ENCODE measurements around the gene MEMO1.
A peak's percentile ranks its signal among the peaks of the same experiment; 100 is the strongest.
"Not testable (repeated sequence)": the region's sequence is repeated elsewhere in the genome, so short reads cannot be mapped to it uniquely, and the experiment has no call there.

Gene MEMO1

DNA sequence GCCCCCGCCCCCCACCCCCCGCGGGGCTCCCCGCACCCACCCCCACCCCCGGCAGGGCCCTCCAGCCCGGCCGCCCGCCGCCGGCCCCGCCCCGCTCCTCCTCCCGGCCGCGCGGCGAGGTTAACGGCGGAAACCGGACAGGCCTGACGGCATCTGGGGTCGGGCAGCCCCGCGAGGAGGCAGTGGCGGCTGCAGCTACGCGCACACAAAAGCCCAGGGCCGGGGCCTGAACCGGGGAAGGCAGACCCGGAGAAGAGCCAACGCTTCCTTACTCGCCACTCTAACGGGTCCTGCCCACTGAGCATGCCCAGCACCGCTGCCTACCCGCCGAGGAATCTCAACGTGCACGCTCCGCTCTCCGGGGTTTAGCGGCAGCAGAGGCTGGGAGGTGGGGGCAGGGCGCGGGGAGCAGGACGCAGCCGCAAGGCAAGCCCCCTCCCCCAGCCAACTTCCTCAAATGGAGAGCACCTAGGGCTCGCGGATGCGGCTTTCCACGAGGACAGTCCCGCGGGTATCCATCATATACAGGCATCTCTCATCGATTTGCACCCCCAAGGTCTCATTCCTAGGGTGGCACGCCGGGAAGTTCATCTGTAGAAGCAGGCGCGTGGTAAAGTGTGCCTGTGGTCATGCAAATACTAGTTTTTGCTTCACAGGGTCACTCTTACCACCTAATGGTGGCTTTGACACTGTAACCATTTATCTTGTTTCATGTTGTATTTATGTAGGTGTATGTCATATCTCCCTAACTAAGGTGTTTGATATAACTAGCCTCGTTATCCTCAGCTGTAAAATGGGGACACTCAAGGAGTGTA lies at the start of gene MEMO1:
Gene MEMO1 (minus strand): TSS at position 339 of the 815 bp plus-strand sequence. CDS start 761 bp downstream, outside the sequence.
- DNase-seq: peak; percentile 91

DNA sequence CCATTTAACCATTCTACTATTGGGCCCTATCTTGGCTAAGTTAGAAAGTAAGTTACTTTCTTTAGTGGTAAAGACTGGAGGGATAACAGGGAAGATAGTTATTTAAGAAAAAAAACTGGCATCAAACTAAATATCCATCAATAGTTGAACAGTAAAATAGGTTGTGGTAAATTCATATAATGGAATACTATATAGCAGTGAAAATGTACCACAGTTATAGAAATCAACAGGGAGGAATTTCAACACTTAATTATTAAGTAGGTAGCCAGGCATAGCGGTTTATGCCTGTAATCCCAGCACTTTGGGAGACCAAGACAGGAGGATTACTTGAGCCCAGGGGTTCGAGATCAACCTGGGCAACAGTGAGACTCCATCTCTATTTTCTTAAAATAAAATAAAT lies 49.5 kb upstream of the MEMO1 start:
- DNase-seq: no peak

DNA sequence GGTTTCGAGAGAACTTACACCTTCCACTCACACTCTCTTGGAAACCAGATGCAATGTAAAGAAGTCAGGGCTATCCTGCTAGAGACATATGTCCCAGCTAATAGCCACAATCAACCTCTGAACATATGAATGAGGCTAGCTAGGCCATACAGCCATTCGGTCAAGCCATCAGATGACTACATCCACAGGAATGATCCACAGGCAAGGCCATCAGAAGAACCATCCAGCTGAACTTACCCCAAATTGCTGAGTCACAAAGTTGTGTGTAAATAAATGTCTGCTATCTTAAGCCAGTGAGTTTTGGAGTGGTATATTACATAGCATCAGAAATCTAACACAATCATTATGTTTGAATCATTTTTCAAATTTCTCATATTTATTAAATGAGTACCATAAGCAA lies 47.3 kb upstream of the MEMO1 start:
- no peak for DNase-seq

DNA sequence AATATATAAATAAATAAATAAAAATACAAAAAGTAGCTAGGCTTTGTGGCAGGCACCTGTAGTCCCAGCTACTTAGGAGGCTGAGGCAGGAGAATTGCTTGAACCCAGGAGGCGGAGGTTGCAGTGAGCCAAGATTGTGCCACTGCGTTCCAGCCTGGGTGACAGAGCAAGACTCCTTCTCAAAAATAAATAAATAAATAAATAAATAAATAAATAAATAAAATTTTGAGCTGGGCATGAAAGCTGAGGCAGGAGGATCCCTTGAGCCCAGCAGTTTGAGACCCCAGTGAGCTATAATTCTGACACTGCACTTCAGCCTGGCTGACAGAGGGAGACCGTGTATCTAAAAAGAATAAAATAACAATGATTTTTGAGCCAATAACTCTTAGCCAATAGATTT lies 43.8 kb upstream of the MEMO1 start:
- not testable (repeated sequence) for DNase-seq

DNA sequence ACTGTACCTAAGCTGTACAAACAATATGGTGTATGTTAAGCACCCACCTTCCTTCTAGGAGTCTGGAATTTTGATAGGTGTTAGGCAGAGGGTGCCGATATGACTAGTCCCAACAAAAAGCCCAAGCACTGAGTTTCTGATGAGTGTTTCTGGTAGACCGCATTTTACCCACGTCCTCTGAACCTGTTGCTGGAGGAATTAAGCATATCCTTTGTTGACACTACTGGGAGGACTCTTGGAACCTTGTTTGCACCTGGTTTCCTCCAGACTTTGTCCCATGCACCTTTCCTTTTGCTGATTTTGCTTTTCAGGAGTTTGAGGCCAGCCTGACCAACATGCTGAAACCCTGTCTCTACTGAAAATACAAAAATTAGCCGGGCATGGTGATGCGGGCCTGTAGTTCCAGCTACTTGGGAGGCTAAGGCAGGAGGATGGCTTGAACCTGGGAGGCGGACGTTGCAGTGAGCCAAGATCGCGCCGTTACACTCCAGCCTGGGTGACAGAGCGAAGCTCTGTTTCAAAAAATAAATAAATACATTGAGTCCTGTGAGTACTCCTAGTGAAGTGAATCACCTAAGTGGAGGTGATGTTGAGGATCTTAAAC lies 41.1 kb upstream of the MEMO1 start:
- no peak for DNase-seq

DNA sequence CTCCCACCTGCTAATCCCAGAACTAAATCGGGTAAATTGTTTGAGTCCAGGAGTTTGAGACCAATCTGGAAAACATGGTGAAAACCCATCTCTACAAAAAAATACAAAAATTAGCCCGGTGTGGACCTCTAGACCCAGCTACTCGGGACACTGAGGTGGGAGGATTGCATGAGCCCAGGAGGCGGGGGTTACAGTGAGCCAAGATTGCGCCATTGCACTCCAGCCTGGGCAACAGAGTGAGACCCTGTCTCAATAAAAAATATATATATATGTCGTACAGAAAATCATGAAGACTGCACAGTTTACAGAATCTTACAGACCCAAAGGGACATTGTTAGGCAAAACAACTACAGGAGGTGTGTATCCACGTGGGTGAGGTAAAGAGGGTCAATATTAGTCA lies 32.8 kb upstream of the MEMO1 start:
- no peak for DNase-seq

DNA sequence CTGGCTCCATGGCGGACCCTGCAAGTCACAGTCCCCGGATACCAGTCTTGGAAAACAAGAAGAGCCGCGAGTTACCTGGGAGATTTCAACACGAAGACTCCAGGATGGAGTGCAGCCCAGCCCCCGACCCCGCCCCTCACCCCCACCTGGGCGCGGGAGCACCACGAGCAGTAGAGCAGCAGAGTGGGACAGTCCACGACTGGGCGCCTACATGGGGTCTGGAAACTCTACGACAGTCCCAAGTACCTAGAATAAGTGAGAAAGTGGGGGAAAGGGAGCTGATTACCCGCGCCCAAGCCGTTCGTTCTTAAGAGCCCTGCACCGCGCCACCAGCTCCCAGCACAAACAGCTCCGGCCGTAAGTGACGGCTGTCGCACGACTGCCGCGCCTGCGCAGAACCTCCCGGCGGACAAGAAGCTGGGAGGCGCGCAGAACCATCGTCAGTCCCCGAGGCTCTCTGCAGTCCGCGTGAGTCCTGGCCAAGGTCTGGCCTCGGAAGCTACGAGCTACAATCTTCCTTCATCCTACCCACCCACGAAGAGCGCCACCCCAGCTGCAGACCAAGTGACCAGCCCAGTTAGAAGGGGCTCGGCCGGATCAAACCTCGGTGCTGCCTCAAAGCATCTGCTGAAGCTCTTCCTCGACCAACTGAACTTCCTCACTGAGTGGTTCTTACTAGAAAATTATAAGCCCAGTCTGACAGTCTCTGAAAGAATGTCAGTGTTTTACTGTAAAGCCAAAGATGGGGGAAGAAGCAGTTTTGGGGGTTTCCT lies 28.8 kb upstream of the MEMO1 start, which contains the start of gene DPY30:
Gene DPY30 (minus strand): TSS at position 359 of the 773 bp plus-strand sequence. CDS start 349 bp downstream, at position 10.
- peak; percentile 74 for DNase-seq

DNA sequence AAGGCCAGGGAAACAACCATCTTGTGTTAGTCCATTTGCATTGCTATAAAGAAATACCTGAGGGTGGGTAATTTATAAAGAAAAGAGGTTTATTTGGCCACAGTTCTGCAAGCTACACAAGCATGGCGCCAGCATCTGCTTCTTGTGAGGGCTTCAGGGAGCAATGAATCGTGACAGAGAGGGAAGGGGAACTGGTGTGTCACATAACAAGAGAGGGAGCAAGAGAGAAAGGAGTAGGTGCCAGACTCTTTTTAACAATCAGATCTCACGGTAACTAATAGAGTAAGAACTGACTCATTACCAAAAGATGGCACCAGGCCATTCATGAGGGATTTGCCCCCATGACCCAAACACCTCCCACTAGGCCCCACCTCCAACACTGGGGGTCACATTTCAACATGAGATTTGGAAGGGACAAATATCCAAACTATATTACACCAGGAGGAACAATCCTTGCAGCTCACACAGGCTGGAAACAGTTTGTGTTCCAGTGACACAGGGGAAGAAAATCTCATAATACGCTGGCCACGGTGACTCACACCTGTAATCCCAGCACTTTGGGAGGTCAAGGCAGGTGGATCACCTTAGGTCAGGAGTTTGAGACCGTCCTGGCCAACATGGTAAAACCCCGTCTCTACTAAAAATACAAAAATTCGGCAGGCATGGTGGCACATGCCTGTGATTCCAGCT lies 23.5 kb upstream of the MEMO1 start:
- DNase-seq: not testable (repeated sequence)

DNA sequence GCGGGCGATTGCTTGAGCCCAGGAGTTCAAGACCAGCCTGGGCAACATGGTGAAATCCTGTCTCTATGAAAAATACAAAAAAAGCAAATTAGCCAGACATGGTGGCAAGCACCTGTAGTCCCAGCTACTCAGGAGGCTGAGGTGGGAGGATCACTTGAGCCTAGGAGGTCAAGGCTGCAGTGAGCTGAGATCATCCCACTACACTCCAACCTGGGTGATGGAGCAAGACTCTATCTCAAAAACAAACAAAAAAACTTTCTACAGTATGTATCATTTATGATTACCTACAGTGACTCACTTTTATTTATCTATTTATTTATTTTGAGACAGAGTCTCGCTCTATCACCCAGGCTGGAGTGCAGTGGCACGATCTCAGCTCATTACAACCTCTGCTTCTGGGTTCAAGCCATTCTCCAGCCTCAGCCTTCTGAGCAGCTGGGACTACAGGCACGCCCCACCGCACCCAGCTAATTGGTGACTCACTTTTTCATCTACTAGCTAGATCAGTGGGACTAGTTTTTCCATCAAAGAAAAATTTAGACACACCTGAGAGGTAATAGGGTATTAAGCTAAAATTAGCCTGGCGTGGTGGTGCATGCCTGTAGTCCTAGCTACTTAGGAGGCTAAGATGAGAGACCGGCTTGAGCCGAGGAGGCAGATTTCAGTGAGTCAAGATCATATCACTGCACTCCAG lies 8.1 kb upstream of the MEMO1 start:
- DNase-seq: not testable (repeated sequence)

DNA sequence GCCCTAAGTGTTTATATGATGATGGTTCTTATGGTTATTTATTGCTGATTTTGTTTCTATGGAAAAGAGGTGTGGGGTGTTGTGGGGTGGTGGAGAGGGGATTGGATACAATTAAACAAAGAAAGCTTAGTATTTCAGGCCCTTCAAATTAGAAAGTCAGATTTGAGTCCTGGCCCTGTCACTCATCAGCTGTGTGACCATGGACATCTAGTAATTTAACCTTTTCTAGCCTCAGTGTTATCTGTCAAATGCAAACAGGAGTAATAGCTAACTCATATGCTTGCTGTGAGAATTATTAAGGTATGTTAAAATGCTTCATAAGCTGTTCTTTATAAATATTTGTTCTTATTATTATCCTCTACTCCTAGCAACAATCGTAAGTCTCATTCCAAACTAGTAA lies 2.1 kb upstream of the MEMO1 start:
- DNase-seq: no peak

DNA sequence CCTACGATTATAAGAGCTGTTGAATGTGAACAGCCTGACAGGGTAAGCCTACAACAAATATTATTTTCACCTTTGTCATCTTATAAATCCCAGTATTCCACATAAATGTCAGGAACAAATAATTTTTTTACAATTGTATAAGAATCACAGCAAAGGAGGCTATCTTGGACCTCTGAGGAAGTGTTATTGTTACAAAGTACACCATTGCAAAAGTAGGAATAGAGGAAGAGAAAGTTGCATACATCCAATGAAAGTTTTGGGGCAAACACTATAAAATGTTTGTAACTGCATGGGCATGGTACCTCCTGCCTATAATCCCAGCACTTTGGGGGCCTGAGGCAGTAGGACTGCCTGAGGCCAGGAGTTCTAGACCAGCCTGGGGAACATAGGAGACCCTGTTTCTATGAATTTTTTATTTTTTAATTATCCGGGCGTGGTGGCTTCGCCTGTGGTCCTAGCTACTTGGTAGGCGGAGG lies 715 bp upstream of the MEMO1 start:
- no peak for DNase-seq

DNA sequence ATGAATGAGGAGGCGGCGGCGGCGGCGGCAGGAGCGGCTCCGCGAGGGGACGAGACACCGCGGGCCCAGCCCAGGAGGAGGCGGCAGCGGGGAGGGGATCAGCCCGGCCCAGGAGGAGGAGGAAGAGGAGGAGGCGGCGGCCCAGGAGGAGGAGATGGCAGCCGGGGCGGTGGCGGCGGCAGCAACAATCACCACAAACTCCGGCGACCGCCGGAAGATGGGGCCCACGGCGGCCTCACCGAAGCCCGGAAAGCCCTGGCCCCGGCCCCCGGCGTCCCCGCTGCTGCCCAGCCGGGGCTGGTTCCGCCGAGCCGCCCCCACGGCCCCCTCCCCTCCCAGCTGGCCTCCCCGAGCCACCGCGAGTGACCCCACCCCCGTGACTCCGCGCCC lies 533 bp downstream of the MEMO1 start:
- not testable (repeated sequence) for DNase-seq

DNA sequence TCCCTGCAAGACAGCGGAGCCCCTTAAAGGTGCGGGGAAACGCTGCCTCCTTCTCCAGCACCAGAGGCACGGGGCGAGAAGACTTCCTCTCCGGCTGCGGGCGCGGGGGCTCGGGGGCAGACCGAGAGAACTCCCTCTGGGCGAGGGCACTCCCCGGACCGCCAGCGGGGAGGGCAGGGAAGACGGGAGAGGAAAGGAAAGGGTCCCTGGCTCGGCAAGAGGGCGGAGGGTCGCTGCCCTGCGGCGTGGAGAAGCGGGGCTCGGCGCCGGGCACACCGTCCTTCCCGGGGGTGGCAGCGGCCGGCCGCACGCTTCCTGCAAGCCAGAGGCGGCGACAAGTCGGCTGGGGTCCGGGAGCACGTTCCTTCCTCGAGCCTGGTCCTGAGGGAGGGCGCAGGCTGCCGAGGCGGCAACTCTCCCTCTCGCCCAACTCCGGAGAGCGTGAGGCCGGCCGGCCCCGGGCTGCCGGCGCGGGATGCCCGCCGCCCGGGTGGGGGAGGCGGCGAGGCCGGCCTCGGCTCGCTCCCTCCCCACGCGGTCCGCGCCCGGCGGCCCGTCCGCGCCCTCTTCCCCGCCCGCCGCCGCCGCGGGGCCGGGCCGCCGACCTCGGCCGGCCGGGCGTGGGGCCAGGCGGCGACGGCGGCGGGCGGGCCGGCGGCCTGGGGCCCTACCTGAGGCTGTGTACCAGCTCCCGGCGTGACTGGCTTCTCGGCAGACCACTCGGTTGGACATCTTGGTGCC lies 1.1 kb downstream of the MEMO1 start:
- DNase-seq: no peak

DNA sequence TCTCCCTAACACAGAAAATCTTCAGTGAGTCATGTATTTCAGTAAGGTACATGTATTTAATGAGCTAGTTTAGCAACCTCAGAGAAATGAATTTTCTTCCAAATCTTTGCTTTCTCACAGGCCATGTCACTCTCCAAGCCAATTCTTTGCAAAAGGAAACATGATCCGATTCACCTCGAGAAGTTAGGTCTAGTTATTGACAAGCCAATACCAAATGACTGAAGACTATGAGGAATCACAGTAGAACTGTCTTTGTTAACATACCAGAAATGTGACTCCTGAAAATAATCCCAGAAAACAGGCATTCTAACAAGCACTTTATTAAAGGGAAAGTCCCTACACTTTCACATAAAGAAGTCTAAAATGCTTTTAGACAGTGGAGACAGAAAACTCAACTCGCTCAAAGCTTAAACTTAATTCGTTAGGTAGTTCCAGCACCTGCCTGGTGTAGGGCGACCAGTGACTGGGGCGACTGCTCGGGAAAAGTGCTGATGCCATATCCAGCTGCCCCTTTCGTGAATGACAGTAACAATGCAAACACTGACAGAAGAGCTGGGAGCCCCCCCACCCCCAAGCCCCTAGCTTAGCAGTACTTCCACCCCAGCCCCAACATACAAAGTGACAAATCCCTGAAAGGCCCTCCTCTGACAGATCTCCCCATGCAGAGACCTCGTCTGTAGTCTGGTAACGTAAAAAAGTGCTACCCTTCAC lies 1.8 kb downstream of the MEMO1 start:
- no peak for DNase-seq

DNA sequence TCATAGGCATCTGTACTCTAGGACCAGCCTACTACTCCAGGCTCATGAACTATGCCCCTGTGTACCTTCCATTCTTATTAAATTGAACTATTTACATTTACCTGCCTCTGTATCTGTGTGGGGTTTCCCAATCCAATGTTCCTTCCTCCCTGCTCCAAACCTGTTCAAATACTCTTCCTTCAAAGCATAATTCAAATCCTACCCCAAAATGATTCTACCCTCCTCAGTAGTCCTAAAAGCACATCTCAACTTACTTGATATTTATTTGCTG lies 3.8 kb downstream of the MEMO1 start:
- no peak for DNase-seq

DNA sequence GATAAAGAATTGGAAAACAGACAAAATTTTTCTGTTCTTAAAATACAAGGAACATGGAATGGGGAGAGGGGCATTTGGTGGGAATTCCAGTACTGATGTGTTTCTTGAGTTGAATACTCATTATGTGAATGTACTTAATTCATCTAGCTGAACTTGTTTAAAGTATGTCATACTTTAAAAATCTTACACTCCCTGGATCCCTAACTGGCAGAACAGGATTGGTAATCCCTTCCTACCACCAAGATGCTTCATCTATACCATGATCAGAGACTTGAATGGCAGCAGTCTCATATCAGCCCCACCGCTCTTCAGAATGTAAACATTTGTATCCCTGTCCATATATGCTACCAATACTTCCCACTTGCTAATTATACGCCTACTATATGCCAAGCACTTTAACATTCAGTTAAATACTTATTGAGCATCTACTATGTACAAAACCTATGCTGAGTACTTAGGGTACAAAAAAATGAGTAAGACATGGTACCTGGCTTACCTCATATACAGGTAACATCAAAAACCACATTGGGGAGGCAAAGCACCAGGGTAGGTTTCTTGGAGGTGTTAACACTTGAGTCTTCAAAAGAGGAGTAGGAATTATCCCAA lies 5.3 kb downstream of the MEMO1 start:
- no peak for DNase-seq

DNA sequence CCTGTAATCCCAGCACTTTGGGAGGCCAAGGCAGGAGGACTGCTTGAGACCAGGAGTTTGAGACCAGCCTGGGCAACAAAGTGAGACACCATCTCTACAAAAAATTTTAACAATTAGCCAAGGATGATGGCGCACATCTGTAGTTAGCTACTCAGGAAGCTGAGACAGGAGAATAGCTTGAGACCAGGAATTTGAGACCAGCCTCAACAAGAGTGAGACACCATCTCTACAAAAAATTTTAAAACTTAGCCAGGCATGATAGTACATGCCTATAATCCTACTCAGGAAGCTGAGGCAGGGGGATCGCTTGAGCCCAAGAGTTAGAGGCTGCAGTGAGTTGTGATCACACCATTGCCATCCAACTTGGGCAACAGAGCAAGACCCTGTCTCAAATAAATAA lies 7.0 kb downstream of the MEMO1 start:
- no peak for DNase-seq

DNA sequence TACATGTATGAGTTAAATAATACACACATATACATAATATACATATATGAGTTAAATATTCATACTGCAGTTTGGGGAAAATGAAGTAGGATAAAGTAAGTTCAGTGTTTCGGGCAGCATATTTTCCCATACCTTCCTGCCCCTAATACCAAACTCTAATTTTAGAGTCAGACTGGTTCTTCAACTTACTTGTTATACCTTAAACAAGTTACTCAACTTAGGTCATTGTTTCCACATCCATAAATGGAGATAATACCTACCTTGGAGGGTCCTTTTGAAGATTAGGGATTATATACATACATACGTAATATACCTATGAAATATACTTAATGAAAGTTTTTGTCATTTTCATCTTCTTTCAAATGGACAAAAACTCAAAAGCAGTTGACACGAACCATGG lies 8.4 kb downstream of the MEMO1 start:
- no peak for DNase-seq

DNA sequence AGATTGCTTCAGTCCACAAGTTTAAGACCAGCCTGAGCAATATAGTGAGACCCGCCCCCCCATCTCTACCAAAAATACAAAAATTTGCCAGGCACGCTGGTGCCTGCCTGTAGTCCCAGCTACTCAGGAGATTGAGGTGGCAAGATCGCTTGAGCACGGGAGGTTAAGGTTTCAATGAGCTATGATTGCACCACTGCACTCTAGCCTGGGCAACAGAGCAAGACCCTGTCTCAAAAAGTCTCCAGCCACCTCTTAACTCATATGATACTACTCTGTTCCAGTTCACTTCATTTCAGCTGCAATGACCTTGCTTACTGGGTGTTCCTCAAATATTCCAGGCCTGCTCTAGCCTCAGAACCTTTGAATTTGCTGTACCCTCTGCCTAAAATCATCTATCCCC lies 11.4 kb downstream of the MEMO1 start:
- DNase-seq: no peak

DNA sequence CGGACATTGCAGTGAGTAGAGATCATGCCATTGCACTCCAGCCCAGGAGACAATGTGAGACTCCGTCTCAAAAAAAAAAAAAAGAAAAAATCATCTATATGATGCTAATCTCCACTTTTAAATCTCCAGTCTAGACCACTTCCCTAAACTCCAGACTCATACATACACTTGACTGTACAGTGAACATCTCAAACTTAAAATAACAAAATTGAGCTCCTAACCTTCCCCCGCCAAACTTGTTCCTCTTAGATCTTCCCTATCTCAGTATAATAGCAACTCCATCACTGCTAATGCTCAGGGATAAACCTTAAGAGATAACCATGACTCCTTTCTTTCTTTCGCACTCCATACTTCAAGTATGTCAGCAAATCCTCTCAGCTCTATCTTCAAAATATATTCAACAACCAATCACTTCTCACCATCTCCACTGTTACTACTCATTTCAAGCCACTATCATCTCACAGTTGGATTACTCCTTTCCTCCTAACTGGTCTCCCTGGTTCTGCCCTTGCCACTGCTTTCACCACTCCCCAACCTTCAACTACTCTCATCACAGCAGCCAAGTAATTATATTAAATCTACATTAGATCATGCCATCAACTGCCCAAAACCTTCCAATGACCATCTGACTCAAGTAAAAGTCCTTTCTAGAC lies 12.0 kb downstream of the MEMO1 start:
- no peak for DNase-seq
